ENCODE data around the gene LCN10. TPM values are rescaled to one million over a fixed set of nuclear protein-coding genes. Genes with fewer than 3 reads are reported as not detected.

LCN10 gene
- total RNA-seq, 1 experiment from 2014 or later = 1.5 TPM

DNA sequence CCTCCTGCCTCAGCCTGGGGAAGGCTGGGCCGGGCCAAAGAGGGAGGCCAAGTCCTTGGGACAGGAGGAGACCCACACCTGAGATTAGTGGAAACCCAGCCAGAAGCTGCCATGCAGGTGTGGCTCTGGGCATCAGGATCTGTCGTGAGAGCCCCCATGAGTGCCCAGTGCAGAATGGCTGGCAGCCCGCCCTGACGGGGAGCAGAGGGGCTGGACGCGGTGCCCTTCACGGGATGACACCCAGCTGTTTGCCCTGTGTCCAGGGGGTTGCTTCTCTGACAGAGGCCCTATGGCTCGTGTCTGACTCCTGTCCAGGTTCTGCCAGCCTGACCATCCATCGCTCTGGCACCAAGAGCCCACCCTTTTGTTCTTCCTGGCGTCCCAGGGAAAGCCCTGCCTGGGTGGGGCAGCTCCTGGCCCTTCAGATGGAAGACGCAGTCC is 21.8 kb downstream of the LCN10 start:
- H3K4me2 ChIP-seq (ENCODE audit: insufficient read depth, insufficient read length, low read length) = no peak overlapping the region
- no peak overlapping the region for H3K4me3 Mint-ChIP-seq
- no peaks in the 10 kb centered on the region for H4K20me1 ChIP-seq (ENCODE audit: control insufficient read depth, insufficient read depth, insufficient read length)

More for the DNA sequence above, 21.8 kb downstream of the LCN10 start:
- Histone ChIP-seq H2BK20ac (ENCODE audit: low read depth, low read length, poor library complexity, severe bottlenecking) (no peak overlapping the region), H3K18ac (ENCODE audit: insufficient read length, low read depth, low read length) (no peak overlapping the region), H3K4me1 (ENCODE audit: insufficient read depth, low read length) (no peaks in the 10 kb centered on the region), H3K4ac (ENCODE audit: low read depth, low read length) (no peak overlapping the region), H3K56ac (ENCODE audit: insufficient read length, low read depth, low read length) (no peak overlapping the region), H3K79me1 (ENCODE audit: insufficient read depth, low read depth, low read length, poor library complexity, severe bottlenecking) (no peaks in the 10 kb centered on the region), H3K14ac (ENCODE audit: insufficient read depth, low read length) (no peak overlapping the region), H4K5ac (ENCODE audit: insufficient read length, low read depth, low read length) (no peak overlapping the region), H4K91ac (ENCODE audit: insufficient read length, low read depth, low read length) (no peak overlapping the region), H2BK120ac (ENCODE audit: low read depth, low read length, poor library complexity, severe bottlenecking) (no peak overlapping the region), H3K9ac (ENCODE audit: extremely low read depth, insufficient read length, low read length) (no peak overlapping the region), H2BK5ac (ENCODE audit: insufficient read length, low read length) (no peak overlapping the region), H4K8ac (replicated peaks; ENCODE audit: insufficient read length, low read depth, low read length) (no peak overlapping the region), H3K23ac (ENCODE audit: insufficient read length, low read depth, low read length) (no peak overlapping the region), H3T11ph (ENCODE audit: low read length) (no peak overlapping the region), H2BK12ac (ENCODE audit: insufficient read length, low read depth, low read length) (no peak overlapping the region), H2AK5ac (ENCODE audit: insufficient read length, low read length) (no peak overlapping the region), H3K27me3 (ENCODE audit: insufficient read depth, low read length) (no peaks in the 10 kb centered on the region), H3K27ac (ENCODE audit: insufficient read length, low read depth, low read length) (no peak overlapping the region), H3K79me2 (ENCODE audit: insufficient read depth, low read length) (no peaks in the 10 kb centered on the region; the same call in 1 of the 2 replicates), H3K23me2 (ENCODE audit: insufficient read length, low read depth, low read length, poor library complexity, severe bottlenecking) (no peaks in the 10 kb centered on the region), H2BK15ac (ENCODE audit: low read depth, low read length) (no peak overlapping the region), H3K9me3 (ENCODE audit: control insufficient read depth, low read depth, low read length) (no peaks in the 10 kb centered on the region), H2AFZ (ENCODE audit: low read length) (no peak overlapping the region)
- no CpG with 5 or more reads among the region's 11 CpGs for WGBS (ENCODE audit: extremely low coverage, insufficient read length, low lambda C conversion rate)
- no peak for DNase-seq
- Mint-ChIP-seq H3K27me3 (ENCODE audit: low read depth) (no peaks in the 10 kb centered on the region; the same call in 1 of the 2 replicates), H3K4me1 (peaks cover 3 to 9% of the 10 kb centered on the region in 2 experiments; a peak in 3 of 4 replicates), H3K27ac (peak overlapping the region in 1 of 3 experiments; percentile 71; a peak in 2 of 7 replicates), H3K36me3 (ENCODE audit: insufficient read depth in 1 of 3, low read depth in 3 of 3) (peaks cover 20 to 31% (median 26%) of the 10 kb centered on the region in 3 experiments; a peak in 6 of 7 replicates), H3K9me3 (no peaks in the 10 kb centered on the region; a peak in 1 of 5 replicates)
- TF ChIP-seq, protein P1, sequence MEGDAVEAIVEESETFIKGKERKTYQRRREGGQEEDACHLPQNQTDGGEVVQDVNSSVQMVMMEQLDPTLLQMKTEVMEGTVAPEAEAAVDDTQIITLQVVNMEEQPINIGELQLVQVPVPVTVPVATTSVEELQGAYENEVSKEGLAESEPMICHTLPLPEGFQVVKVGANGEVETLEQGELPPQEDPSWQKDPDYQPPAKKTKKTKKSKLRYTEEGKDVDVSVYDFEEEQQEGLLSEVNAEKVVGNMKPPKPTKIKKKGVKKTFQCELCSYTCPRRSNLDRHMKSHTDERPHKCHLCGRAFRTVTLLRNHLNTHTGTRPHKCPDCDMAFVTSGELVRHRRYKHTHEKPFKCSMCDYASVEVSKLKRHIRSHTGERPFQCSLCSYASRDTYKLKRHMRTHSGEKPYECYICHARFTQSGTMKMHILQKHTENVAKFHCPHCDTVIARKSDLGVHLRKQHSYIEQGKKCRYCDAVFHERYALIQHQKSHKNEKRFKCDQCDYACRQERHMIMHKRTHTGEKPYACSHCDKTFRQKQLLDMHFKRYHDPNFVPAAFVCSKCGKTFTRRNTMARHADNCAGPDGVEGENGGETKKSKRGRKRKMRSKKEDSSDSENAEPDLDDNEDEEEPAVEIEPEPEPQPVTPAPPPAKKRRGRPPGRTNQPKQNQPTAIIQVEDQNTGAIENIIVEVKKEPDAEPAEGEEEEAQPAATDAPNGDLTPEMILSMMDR (conservative IDR thresholded peaks at IDR 0.05) = no peak
